NAMALWA (cell line): ENCODE data around the gene GPR152.

Source experiments
- DNase-seq: peaks from one replicate; pipeline ENCODE4 v3.0.0-alpha.2; 2015; ENCODE audit warnings: low spot score

GPR152 gene

GRCh38 chr11:67465189-67465510 is 12.6 kb upstream of the GPR152 start:
- DNase-seq, result no peak

- peak; percentile 96 for DNase-seq
Observed at GRCh38 chr11:67464411-67465188, 12.1 kb upstream of the GPR152 start.

- no peak for DNase-seq
Observed at GRCh38 chr11:67463680-67464410, 11.3 kb upstream of the GPR152 start.

- DNase-seq, result no peak
Observed at GRCh38 chr11:67463186-67463585, 10.7 kb upstream of the GPR152 start.

GRCh38 chr11:67458266-67458665 is 5.7 kb upstream of the GPR152 start:
- DNase-seq, result no peak

GRCh38 chr11:67457453-67457852 is 4.9 kb upstream of the GPR152 start:
- DNase-seq, result no peak

- DNase-seq, result no peak
Observed at GRCh38 chr11:67456068-67456705, 3.7 kb upstream of the GPR152 start.

- no peak for DNase-seq
Observed at GRCh38 chr11:67455054-67455453, 2.5 kb upstream of the GPR152 start, which contains the start of gene CABP4. Gene CABP4 (plus strand): TSS chr11:67455354. CDS start chr11:67455424, 70 bp downstream.

GRCh38 chr11:67453816-67454732 is 1.5 kb upstream of the GPR152 start:
- DNase-seq, result no peak

- DNase-seq, result no peak
Observed at GRCh38 chr11:67451658-67451976, 912 bp downstream of the GPR152 start.

GRCh38 chr11:67450796-67451657 is 1.5 kb downstream of the GPR152 start:
- no peak for DNase-seq

- no peak for DNase-seq
Observed at GRCh38 chr11:67449116-67449844, 3.2 kb downstream of the GPR152 start.

- DNase-seq, result no peak
Observed at GRCh38 chr11:67448220-67448609, 4.3 kb downstream of the GPR152 start.

GRCh38 chr11:67445515-67445914 is 7.0 kb downstream of the GPR152 start:
- no peak for DNase-seq

- no peak for DNase-seq
Observed at GRCh38 chr11:67442504-67443404, 9.8 kb downstream of the GPR152 start.

GRCh38 chr11:67441731-67442351 is 10.7 kb downstream of the GPR152 start:
- peak; percentile 64 for DNase-seq

GRCh38 chr11:67441098-67441563 is 11.4 kb downstream of the GPR152 start:
- DNase-seq, result no peak

- DNase-seq, result no peak
Observed at GRCh38 chr11:67440229-67441097, 12.1 kb downstream of the GPR152 start.
